ENCODE data around the gene DCDC2.

Gene DCDC2

DNA sequence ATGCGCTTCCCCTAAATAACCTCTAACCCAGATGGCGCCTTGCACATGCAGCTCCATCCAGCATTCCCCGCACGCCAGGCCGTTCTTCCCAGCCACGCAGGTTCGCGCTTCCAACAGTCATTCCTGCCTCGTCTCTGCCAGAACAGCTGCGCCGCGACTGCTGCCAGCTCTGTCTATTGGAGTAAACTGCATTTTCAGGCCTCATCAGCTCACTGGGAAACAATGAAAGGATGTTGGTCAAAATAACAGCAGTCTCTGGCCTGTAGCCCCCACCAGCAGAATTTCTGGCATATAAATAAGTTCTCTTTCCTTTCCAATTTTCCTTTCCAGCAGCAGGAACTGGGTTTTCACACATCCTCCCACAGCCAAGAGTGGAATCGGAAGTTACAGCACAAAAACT is 217.3 kb downstream of the DCDC2 start:
- DNase-seq = no peak

DNA sequence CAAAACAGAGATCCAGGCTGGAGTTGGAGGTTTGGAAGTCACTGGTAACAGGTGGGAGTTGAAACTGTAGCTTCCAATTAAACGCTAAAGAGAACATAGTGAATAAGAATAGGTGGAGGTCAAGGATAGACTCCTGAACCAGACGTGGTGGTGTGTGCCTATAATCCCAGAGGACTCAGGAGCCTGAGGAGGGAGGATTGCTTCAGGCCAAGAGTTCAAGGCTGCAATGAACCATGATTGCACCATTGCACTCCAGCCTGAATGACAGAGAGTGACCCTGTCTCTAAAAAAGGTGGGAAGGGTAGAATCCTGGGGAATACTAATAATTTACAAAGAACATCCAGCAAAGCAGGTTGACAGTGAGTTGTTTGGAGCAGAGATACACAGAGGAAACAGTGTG is 218.2 kb downstream of the DCDC2 start:
- DNase-seq = no peak

DNA sequence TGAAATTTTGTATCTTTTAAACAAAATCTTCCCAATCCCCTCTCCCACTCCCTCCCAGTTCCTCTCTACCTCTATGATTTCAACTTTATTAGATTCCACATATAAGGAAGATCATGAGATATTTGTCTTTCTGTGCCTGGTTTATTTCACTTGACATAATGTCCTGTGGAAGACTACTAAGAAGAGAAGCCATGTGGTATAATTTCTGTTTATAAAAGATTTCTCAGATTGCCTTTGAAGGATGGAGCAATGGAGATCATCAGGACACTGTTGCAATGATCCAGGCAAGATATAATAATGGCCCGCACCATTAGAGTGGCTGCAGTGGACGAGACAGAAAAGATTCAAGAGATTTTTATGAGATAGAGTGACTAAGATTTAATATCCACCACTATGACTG is 218.8 kb downstream of the DCDC2 start:
- no peak for DNase-seq

DNA sequence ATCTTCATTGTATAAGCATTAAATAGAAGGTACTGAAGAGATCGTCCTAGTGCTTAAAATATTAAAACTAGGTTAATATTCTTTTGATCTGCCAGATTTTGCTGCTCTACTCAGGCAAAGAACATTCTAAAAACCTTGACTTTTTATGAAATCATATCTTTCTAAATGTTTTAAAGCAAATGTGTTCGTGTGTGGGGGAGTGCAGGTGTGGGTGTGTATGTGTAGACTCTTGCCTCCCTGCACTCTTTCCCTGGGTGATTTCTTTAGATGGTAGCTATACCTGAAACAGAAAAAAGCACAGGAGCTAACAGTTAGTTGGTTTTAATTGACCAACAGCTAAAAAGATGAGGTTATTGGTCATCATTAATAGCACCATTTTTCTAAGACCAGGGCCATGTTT is 226.1 kb downstream of the DCDC2 start:
- DNase-seq = no peak

DNA sequence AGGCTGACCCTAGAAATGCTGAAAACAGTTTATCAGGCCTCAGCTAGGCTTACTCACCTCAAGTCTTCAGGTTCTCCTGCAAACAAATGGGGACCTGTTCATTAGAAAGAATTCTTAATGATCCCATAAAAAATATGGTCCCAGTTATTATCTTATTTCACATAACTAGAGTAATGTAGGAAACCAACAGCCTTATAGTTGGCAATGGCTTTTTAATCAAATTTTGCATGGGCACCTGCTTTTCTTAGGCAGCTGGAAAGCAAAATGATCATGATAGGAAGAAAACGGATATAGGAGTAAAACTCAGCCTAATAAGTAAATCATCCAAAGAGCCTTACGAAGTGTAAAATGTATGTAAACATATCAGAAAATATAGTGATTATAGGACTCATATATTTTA is 230.5 kb downstream of the DCDC2 start:
- no peak for DNase-seq

DNA sequence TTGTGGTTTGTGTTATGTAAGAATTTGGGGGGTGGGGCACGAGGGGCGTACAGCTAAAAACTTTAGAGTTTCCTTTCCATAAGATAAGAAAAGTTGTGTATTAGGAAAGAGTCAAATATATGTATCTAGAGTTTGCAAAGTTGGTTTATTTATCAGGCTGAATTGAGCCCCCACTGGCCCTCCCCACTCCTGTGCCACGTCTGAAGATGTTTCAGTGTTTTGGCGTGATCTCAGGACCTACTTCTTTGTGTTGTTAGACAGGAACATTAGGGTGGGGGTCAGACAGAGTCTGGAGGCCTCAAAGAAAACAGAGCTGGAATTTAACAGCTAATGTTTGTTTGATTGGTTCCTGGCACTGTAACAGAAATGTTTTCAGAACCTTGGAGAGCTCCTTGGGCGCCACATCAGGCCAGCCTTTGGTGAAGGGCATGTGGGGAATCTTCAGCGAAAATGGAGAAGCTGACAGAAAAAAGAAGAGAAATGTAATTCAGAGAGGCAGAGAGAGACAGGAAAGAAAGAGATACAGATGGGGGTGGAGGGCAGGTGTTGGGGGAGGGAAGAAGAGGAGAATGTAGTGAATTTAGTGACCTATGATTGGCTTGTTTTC is 231.2 kb downstream of the DCDC2 start:
- DNase-seq = peak; percentile 36

DNA sequence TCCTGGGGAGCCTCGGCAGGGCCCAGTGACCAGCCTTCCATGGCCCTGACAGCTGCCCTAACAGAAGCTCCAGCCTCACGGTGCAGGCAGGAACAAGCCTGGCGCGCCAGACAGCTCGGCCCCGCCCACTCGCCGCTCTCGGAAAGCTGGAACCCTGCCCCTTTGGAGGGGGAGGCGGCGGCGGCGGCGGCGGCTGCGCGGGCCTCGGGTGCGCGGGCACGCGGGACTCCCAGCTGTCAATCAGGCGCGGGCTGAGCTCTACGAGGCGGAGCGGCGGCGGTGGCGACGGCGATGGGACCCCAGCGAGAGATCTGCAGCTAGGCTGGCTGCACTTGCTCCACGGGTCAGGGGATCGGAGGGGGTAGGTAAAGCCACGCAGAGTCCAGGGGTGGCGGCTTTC is 231.9 kb downstream of the DCDC2 start, which contains the start of gene NRSN1:
NRSN1 (plus strand) TSS at position 236 of the 400 bp plus-strand sequence. CDS start 8,113 bp downstream, outside the sequence.
- DNase-seq = peak; percentile 56

DNA sequence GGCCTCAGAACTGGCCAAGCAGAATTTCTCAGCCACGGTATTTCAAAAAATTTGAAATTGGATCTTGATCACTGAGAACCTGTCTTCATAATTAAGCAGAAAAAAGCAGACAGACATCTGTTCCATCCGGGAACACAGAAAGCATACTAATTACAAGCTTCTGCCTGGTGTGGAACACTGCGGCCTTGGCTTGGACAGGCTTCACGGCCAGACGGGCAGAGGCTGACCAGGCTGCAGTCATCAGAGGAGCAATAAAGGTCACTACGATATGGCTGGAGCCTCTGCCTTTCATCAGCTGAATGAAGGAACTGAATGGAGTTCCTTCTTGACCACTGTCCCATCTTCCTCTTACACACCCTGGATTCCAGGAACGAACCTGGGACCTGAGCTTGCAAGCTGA is 235.7 kb downstream of the DCDC2 start:
- DNase-seq = no peak
